ENCODE measurements around the gene MARCO.

GRCh38 chr2:118893100-118893499 lies 48.9 kb upstream of the MARCO start:
- TF ChIP-seq, protein P1, sequence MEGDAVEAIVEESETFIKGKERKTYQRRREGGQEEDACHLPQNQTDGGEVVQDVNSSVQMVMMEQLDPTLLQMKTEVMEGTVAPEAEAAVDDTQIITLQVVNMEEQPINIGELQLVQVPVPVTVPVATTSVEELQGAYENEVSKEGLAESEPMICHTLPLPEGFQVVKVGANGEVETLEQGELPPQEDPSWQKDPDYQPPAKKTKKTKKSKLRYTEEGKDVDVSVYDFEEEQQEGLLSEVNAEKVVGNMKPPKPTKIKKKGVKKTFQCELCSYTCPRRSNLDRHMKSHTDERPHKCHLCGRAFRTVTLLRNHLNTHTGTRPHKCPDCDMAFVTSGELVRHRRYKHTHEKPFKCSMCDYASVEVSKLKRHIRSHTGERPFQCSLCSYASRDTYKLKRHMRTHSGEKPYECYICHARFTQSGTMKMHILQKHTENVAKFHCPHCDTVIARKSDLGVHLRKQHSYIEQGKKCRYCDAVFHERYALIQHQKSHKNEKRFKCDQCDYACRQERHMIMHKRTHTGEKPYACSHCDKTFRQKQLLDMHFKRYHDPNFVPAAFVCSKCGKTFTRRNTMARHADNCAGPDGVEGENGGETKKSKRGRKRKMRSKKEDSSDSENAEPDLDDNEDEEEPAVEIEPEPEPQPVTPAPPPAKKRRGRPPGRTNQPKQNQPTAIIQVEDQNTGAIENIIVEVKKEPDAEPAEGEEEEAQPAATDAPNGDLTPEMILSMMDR (IDR thresholded peaks at IDR 0.05): no peak
- no peak for TF ChIP-seq POLR2A (IDR thresholded peaks at IDR 0.05)

All from right lobe of liver (tissue), 4 donors.